Fibroblast of gingiva (primary cell): ENCODE results near the gene WDR37.

ENCODE experiments used
- DNase-seq: peaks from one replicate; pipeline ENCODE4 v3.0.0-alpha.2; 2011; ENCODE audit warnings: low read depth

WDR37 gene

DNA sequence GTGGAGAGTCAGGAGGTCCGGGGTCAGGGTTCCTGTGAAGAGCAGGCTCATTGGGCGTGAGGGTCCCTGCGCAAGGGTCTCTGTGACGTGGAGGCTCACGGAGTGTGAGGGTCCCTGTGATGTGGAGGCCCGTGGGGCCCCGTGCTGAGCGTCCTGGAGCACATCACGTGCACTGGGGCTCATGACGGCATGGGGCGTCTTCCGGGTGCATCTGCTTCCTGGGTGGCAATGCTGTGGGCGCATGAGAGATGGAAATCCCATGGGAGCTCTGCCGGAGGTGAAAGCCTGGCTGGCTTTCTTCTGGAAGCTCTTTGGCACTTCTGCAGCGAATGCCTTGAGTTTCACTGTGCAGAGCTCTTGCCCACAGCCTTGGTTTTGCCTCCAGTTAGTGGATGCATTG is 71.4 kb downstream of the WDR37 start:
- DNase-seq: no peak

DNA sequence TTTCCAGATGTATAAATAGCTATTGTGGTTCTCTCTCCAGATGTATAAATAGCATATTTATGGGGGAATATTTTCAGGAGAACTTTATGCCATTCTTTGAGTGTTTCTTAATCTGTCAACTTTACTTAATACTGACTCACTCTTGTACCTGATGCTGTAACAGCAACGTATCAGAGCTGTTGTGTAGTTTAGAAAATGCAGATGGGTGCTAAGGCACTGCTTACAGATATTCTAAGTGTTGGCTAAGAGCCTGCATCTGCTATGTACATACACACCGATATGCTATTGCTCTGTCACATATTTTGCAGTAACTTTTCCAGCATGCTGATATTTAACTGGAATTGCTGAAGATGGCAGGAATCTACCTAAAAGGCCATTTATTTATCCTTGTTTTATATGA is 71.9 kb downstream of the WDR37 start:
- DNase-seq: no peak

DNA sequence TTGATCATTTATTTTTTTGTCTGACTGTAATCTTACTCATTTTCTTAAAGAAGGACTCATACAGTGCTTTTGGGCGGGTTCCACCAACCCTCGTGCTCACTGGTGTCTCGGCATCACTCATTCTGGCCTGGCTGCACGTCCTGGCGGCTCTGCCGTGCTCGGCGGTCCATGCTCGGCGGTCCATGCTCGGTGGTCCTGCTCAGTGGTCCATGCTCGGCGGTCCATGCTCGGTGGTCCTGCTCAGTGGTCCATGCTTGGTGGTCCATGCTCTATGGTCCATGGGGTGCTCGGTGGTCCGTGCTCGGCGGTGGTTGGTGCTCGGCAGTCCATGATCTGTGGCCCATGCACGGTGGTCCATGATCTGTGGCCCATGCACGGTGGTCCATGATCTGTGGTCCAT is 72.5 kb downstream of the WDR37 start:
- DNase-seq: no peak

DNA sequence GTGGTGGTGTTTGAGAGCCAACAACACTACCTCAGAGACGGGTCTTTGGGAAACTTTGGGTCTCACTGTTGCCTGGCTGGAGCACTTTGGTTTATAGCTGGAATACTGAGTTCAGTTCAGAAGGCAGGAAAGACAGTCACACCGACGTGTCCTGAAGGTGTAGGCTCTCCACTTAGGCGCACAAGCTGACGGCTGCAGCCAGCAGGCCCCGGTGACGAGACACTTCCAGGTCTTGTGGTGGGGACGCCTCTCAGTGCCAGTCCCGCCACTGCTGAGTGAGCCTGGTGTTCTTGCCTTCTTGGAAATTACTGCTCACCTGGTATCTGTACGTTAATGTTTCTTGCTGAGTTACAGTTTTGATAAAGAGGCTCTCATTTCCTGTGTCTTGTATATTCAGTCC is 74.0 kb downstream of the WDR37 start:
- no peak for DNase-seq

DNA sequence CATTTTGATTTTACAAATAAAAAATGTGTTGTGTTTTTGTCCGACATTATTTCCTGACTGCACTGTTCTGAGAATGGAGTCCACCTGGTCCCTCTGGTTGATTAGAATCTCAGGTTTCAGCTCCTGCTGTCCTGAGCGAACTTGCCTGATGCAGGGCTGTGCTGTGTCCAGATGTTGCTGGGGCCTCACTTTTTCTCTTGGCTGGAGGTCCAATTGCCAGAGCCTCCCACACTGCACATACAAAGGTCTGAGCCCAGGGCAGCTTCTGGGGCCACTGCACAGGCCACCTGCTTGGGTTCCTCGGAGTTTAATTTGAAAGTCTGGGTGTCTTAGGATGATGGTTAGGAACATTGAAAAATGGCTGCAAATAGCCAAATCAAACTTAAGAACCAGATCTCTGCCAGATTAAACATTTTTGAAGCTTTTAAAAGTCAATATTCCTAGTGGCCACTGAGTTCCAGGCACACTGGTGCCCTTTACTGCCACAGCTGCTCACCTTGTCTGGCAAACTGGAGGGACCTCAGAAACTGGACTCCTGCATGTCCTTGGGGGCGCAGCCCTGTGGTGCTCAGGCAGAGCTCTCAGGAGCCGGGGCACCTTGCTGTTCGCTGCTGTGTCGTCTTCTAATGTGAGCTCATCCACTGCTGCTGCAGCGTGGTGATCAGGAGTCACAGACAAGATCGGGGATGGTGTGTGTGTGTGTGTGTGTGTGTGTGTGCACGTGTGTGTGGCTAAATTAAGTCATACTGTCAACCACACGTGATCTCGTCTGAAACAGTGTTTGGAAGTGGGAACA is 75.0 kb downstream of the WDR37 start:
- no peak for DNase-seq

DNA sequence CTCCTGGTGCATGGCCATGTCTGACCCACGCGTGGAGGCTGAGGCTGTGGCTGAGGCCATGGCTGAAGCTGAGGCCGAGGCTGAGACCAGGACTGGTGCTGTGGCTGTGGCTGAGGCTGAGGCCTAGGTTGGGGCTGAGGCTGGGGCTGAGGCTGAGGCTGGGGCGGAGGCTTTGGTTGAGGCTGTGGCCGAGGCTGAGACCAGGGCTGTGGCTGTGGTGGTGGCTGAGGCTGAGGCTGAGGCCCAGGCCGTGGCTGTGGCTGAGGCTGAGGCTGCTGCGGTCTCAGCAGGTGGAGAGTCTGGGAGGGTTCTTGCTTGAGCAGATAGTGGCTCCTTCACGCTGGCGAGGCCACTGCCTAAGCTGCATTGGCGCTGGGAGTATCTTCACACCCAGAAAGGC is 76.4 kb downstream of the WDR37 start:
- DNase-seq: no peak

DNA sequence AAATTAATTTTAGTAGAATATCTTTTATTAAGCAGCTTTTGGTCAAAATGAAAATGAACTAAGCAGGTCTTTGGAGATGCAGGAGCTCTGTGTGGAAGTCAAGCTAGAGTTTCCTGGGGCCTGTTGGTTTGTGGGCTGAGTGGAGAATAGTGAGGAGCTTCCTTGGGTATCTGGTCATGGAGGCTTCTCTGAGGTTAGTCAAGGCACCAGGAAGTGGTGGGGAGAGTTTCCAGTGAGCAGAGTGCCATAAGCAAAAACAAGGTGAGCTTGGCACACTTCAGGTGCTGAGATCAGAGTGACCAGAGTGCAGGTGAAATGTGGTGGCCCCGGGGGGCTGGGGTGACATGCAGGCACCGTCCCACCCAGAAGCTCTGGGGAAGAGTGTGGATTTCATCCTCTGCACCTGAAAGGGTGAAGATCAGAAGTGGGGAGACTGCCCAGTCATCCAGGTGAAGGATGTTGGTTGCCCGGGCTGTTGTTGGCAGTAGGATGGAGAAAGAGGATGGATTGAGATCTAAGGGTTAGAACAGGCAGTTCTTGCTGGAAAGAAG is 77.4 kb downstream of the WDR37 start:
- no peak for DNase-seq

DNA sequence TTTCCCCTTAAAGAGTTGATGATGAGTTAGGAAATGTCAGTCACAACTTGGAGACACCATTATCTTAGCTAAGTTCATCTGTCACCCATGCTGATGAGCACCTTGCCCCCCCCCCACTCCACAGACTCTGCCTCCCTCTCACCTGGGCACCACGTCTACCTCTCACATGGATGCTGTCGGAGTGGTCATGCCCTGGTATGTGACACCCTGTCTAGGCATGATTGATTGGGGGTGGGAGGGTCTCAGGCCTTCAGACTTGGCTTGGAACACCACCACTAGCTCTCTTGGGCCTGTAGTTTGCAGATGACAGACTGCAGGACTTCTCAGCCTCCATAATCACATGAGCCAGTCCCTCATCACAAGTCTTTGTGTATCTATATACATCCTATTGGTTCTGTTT is 78.0 kb downstream of the WDR37 start:
- no peak for DNase-seq

DNA sequence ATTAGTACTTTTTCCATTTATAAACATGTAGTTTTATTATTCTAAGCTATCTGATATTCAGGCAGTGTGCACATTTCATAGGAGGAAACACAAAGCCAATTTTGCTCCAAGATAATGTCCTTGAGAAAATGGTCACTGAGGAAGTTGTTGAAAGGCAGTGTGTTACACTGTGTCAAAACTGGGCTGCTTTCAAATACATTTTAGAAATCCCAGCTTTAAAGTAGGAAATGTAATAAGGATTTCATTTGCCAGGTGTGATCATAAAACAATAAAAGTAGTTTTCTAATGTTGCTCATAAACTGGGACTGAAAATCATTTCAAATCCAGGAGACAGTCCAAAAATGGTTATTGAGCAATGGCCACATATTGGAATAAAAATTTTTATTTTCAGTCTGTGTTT is 80.1 kb downstream of the WDR37 start:
- DNase-seq: no peak

DNA sequence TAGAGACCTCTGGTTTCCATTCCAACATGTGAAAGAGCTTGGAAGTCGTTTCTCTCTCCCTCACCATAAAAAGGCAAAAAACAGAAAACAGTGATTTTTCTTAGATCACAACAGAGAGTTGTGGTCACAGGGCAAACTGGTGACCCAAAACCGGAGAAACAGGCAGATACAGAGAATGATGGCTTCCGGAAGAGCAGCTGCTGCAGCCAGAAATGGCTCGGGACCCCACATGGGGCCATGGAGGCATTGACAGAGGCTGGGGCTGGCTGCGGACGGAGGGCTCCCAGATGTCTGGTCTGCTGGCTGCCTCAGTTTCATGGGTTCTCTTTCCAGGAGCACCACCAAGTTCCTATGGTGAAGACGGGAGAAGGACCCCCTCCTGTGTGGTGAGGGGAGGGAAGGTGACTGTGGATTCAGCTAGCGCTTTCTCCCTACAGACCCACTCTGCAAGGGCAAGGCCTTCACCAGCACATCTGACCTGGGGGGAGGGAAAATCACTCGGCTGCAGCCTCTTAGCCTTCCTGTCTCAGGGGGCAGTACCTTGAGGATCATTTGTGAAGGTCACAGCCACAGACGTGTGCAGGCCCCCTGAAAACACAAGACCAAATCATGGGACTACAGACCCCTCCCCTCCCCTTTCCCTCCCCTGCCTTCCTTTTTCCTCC is 81.4 kb downstream of the WDR37 start:
- no peak for DNase-seq

DNA sequence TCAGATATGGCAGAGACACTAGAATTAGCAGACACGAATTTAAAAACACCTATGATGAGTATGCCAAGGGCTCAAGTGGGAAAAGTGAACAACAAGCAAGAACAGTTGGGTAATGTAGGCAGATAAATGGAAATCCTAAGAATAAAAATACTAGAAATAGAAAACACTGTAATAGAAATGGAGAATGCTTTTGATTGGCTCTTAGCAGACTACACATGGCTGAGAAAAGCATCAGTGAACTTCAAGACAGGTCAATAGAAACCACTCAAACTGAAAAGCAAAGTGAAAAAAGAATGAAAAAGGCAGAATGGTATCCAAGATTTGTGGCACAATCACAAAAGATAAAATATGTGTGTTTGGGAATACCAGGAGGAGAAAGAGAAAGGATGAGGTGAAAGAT is 82.3 kb downstream of the WDR37 start:
- DNase-seq: no peak

DNA sequence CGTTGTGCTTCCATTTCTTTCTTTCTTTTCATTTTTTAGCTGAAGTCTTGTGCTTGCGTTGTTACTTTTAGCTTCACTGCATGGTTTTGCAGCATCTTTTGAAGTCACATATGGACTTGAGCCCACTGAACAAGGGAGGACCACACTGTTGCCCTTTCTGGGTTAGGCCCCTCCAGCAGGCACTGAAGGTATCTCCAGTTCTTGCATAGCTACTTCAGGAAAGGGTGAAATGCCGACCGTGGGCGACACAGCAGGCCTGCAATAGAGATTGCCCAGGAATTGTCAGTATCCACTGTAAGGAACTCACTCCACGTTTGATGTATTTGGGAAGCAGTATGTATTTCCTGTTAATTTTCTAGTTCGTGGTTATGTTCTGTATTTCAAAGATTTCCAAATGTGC is 85.1 kb downstream of the WDR37 start:
- DNase-seq: no peak

DNA sequence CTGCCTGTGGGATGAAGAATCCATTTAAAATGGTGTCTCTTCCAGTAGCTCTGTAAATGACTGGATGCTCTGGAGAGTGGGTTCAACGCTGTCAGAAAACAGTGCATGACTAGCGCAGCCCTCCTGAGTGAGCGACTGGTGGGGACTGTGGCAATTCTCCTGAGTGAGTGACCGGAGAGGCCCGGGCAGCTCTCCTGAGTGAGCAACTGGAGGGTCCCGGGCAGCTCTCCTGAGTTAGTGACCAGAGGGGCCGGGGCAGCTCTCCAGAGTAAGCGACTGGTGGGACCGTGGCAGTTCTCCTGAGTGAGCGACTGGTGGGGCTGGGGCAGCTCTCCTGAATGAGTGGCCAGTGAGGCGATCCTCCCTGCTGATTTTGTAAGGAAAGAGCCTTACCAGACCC is 85.5 kb downstream of the WDR37 start:
- no peak for DNase-seq

DNA sequence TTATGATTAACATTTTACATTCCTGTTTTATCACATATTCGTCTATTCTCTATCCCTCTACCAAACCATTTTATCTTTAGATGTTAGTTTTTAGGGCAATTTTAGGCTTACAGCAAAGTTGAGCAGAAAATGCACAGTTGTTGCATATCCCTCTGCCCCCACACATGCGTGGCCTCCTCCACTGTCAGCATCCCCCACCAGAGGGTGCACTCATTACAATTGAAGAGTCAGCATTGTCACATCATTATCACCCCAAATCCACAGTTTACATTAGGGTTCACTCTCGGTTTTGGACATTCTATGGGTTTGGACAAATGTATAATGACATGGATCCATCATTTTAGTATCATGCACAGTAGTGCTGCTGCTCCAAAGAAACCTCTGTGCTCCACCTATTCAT is 86.4 kb downstream of the WDR37 start:
- DNase-seq: no peak

DNA sequence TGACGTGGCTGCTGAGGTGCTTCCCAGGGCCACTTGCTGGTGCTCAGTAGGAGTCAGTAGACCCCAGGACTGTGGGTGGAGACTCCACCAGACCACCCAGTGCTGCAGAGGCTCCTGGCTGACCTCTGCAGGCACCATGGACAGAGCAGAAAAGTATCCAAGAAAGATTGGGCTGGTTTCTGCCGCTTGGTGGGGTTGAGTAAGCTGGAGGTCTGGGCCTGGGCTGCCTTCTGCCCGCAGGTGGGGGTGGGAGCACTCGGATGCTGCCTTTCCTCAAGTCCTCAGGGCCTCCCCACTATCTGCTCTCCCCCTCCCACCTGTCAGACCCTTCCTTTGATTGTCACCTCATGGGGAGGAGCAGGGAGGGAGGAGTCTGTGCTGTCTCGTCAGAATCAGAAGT is 91.6 kb downstream of the WDR37 start:
- DNase-seq: no peak

DNA sequence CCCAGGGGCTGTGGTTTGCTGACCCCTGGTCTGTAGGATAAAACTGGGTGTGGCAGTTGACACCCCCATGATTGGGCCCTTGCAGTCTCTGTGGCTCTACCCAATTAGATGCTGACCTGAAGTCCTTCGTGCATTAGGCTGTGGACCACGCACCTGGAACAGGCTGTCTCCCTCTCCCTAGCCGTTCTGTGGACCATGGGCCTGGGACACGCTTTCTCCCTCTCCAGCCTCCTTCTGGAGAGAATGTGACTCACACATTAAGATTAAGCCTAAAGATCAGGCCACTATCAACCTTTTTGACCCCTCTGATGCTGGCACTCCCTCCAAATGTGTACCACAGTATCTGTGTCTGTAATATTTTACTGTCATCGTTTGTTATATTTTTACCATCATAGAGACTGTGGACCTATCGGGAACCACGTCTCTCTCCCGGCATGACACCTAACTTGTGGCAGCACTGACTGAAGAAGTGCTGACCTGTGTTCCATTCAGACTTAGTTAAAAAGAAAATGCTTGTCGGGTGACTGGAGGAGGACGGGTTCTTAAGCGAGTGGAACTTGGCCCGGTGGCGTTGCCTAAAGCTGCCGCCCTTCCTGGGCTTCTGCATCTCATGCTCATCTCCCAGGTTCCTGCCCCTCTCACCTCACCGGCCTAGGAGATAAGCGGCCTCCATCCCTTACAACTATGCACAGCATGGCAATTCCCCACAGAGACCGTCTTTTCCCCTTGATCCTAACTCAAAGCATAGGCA is 92.8 kb downstream of the WDR37 start:
- DNase-seq: no peak

DNA sequence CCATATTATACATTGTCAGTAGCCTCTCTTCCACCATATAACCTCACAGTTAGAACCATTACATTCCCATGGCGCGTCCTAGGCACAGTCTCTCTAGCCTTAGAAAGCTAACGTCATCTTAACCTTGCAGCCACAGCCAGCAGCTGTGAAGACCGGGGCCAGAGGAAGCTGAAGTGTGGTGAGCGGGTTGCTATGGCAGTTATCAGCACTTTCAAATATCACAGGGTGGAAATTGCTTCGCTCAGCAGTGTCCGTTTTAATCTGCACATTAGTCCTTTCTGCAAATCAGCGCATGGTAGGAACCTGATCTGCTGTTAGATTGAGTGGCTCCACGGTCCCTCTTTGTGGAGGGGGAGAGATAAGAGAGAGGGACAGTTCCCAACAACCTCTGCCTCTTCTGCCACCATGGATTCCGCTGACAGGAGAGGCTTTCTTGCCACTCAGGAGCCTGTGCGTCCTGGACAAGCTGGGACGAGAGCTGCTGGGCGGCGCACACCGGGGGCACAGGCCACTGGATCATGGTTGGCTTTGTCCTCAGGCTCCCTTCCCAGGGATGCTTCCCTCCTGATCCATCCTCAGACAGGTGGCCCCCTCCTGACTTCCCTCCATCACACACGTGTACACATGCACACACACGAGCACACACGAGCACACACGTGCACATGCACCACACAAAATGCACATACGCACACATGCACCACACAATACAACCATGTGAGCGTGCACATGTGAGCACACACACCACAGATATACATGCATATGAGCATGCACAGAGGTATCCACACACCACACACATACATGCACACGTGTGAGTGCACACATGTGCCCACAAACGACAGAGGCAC is 93.8 kb downstream of the WDR37 start:
- no peak for DNase-seq

DNA sequence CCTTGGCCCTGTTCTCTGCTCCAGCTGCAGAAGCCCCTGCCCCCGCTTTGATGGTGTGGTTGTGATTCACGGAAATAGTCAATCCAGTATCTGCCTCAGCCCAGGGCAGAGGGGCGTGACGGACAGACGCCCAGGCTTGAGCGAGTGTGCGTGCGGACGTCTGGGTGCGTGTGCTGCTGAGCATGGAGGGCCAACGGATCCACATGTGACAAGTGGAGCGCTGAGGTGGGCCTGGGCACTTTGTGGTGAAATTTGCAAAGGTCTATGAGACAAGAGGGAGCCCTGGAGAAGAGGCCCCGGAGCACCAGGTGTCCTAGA is 94.4 kb downstream of the WDR37 start:
- no peak for DNase-seq

DNA sequence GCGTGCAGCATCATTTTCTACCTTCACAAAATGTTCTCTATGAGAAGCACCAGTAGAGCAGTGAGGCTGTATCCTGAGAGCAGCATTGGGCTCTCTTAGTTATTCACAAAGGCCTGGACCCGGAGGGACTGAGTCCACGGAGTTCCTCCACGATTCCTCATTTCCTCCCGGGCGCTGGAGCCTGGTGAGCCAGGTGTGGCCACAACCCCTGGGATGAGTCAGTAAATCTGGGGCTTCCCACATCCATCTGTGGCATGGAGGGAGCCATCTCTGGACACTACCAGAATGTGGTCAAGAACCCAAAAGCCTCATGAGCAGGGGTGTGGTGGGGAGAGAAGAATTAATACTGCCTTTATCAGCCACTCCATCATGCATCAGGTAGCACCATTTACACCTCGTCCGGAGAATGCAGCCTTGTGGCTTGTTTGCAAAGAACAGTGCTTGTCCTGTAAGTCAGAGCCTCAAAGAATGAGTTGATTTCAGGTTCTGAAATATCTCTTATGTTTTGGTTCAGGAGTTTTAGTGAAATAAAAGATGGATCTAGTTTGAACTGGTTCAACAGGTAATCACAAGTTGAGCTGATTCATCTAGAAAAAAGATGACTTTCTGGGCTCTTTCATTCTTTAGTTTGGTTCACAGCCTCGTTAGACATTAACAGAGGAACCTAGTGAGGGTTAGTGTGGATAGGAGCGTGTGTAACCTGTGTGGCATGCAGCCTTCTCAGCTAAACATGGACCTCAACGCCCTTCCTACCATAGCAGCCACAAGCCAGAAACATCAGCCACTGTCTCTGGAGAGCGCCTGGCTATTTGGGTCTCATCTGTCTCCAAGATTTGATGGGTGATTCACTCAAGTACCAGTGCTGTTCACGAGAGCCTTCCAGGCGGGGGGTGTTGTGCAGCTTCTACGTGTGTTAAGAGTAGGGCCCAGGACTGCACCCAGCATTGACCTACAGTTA is 95.2 kb downstream of the WDR37 start:
- DNase-seq: no peak

DNA sequence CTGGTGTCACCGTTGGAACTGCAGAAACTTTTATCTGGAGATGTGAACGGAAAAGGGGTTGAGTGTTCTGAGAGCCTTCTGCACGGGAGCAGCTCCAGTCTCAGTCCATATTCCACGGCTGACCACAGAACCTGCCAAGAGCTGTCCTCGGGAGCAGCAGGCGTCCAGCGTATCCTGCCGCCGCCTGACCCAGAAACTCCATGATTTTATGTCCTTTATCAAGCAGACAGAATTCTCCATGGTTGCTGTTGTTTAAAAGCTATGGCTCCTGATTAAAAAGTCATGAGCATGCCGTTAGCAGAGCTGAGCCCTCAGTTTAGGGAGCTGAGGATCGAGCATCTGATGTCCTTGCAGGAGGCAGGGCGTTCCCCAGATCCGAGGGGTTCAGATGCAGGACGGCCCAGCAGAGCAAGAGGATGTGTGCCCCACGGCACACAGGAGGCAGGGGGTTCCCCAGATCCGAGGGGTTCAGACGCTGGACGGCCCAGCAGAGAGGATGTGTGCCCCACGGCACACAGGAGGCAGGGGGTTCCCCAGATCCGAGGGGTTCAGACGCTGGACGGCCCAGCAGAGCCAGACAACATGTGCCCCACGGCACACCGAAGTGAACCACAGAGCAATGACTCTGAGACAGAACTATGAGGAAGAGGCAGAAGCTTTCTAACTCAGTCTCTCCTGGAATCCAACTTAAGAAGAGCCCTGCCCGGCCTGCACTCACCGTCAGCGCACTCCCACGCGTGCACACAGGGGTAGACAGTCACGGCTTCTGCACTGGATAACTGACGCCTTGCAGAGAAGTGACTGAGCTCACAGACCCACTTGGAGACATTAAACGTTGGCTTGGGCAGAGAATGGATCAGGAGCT is 96.4 kb downstream of the WDR37 start:
- DNase-seq: no peak
